ENCODE data around the gene ANTXRL. TPM values are rescaled to one million over a fixed set of nuclear protein-coding genes. Genes with fewer than 3 reads are reported as not detected.
"Not testable (repeated sequence)": the region's sequence is repeated elsewhere in the genome, so short reads cannot be mapped to it uniquely, and the experiment has no call there.

Gene ANTXRL
- total RNA-seq, 1 experiment from 2014 or later, result not detected

DNA sequence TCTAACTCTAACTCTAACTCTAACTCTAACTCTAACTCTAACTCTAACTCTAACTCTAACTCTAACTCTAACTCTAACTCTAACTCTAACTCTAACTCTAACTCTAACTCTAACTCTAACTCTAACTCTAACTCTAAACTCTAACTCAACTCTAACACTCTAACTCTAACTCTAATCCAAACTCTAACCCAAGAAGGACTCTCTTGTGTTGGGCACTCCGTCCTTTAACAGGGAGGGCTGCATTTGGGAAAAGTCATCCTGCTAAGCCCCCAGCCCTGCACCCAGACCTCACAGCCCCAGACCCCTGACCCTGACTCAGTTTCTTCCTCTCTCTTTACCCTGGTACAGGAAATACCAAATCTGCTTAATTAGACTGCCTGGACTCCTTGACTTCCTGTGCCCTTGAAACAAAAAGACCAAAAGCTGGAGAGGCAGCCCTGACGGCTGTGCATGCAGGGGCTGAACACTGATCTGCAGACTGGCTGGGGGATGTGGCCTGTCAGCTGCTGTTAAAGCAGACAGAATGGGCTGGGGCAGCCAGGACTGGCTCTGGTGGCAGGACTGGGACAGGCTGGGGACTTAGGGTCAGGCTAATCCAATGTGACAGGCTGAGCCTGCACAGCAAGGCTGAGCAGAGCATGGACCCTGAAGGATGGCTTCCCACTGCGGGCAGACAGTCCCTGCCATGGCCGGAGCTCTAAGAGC is 14.8 kb upstream of the ANTXRL start:
- DNase-seq (ENCODE audit: extremely low read depth, low read depth), result not testable (repeated sequence)

DNA sequence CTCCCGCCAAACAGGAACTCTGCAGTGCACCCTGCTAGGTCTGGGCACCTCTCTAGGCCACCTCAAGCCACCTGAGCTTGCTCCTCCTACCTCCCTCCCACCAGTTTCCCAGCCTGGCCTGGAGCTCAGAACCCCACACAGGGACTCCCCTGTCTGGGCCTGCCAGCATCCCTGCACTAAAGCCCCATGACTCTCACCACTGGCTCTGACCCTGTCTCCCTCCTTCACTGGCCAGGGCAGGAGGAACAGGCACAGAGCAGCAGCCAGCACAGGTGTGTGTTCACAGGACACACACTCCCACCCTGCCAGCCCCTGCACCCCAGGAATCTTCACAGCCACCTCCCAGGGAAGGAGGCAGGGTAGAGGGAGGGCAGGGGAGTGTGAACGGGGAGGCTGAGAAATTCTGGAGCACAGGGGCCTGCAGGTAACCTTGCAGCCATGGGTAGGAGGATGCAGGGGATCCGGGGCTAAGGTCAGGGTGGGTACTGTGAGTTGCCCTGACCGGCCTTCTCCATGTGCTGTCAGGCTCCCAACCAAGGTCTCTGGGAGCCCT is 13.9 kb upstream of the ANTXRL start:
- DNase-seq (ENCODE audit: extremely low read depth, low read depth), result no peak

DNA sequence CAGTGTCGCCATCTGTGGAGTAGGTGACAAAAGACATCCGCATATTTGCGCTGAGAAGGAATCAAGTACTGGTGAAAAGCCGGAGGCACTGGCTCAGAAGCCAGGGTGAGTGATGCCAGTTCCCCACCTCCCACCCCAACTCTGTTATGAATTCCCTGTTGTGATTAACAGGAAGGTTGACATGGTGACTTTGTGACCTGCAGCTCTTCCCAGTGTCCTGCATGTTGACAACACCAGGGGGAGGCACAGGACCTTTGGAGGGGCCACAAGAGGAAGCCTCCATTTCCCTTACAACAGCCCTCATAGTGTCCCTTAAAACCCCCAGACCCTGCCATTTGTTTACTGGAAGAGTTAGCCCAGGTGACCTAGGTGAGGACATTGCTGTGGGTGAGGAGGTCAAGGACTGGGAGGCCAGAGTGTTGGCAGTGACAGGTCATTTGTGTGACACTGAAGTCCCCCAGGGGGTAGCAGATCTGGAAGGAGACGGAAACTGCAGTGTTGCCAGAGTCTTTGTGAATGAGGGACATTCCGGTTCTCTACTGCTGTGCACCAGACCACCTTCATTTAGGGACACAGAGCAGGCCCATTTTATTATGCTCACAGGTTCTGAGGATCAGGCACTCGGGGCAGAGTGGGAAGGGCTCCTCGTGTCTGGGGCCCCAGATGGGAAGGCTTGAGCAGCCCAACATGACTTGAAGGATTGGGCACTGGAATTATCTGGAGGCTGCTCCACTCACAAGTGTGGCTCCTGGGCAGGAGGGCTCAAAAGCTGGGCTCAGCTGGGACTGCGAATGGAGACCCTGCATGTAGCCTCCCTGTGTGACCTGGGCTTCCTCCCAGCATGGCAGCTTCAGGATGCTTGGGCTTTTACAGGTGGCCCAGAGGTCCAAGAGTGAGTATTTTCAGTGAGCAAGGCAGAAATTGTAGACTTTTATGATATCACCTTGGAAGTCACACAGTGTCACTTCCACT is 13.0 kb upstream of the ANTXRL start:
- no peak for DNase-seq (ENCODE audit: extremely low read depth, low read depth)

DNA sequence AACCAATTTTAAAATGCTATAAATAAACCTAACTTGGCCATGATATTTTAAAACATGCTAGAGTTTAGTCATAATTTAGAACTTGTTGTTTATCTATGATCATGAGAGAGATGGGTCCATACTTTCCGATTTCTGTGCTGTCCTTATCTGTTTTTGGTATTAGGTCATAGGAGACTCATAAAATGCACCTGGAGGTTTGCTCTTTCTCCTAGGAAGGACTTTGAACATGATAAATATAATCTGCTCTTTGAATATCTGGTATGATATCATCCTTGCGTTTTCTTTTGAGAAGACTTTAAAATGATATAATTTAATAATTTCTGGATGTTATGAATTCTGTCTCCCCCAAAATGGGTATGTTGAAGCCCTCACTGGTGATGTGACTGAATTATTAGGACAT is 9.0 kb upstream of the ANTXRL start:
- no peak for DNase-seq (ENCODE audit: extremely low read depth, low read depth)

DNA sequence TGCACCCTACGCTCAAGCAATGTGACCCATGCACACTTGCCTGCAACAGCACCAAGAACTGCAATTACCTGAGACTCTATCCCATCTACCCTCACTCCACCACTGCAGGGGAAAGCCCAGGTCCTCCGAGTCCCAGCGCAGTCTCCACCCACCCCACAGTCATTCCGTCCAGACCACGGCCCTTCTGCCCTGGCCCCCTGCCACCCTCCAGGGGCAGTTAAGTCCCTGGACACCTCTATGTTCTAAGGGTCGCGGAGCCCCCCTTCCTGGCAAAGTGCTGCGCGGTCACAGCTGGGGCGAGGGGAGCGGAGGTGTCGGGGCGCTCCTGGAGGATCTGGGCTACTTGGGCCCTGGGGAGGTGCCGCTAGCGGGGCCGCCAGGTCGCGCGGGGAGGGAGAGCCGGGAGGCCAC is 4.4 kb upstream of the ANTXRL start:
- not testable (repeated sequence) for DNase-seq (ENCODE audit: extremely low read depth, low read depth)

DNA sequence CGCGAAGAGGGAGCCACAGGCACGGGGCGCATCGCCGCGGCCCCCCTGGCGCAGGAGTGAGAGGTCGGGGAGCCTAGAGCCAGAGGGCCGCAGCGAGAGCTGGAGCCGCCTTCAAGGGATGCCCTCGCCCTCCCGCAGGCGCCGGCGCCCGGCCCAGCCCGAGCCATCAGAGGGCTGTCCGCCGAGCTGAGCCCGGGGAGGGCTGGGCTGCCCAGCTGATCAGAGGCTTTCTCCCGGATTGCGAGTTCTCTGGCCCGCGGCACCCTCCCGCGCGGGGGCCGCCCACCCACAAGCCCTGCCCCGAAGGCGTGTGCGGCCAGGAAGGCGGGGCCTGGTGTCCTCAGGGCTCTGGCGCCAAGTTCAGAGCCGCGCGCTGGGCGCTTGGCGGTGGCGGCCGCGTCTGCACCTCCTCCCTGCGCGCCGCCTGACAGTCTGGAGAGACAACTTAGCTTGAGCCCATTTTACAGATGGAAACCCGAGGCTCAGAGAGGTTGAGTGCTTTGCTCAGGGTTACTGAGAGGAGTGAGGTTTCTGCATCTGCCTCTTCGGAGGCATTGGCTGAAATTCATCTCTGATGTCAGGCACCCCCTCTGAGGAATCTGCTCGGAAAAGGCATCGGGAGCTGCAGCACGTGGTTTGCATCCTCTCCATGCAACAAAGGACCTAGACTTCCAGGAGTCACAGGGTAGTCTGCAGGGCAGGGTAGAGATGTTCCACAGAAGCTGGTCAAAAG is 3.8 kb upstream of the ANTXRL start:
- peak; percentile 56 for DNase-seq (ENCODE audit: extremely low read depth, low read depth)

DNA sequence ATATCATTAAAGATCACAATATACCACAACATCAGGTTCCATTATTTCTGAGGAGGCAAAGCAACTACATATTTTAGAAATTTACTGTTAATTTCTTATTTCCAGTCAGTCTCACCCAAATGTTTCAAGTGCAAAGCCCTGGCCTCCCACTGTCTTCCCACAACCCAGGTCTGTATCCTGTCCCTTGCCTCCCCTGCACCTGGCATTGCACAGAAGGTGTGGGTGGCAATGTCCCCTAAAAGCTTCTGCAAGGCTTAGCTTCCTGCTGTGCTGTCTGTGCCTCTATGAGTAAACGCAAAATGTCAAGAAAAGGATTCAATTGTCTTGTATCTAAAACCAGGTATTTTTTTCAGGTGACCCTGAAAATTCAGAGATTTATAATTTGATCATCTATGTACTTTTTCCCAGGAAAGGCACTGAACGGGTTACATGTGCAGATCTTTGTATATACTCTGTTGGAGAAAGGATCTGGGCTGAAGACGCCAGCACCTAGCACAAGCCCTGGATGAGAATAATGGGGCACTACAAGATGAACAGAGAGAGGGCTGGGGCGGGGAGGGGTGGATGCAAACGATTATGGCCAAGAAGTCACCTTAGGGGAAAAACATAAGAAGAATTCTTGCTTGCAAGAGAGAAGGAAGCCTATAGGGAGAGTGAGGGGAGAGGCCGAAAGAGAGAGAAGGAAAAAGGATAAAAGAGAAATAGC is 3.1 kb upstream of the ANTXRL start:
- DNase-seq (ENCODE audit: extremely low read depth, low read depth), result no peak

DNA sequence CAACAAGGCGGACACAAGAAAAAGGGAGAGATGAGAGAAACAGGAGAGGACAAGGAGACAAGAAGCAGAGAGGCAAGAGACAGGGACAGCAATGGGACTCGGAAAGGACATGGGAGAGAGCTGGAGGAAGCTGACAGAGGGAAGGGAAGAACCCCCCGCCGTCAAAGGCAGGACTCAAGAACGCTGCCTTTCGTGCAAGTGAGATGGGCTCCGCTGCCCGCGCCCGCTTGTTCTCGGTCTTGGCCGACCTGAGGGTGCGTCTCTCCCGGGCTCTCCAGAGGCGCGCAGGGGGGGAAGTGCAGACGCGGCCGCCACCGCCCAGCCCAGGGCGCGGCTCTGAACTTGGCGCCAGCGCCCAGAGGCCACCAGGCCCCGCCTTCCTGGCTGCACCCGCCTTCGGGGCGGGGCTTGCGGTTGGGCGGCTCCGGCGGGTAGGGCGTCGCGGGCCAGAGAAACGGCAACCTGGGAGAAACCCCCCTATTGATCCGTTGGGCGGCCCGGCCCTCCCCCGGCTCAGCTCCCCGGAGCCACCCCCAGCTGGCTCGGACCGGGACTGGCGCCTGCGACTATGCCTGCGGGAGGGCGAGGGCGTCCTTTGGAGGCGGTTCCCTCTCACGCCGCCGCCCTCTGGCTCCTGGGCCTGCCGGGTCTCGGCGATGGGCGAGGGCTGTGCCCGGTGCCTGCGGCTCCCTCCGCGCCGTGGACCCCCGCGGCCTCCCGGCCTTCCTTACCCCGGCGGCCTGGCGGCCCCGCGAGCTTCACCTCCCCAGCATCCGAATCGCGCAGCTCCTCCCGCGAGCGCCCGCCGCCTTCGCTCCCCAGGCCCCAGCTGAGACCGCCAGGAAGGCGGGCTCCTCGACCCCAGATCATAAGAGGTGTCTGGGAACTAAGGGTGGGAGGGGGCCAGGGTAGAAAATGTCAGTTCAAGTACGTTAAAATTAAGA is 2.2 kb upstream of the ANTXRL start:
- DNase-seq (ENCODE audit: extremely low read depth, low read depth), result peak; percentile 63

DNA sequence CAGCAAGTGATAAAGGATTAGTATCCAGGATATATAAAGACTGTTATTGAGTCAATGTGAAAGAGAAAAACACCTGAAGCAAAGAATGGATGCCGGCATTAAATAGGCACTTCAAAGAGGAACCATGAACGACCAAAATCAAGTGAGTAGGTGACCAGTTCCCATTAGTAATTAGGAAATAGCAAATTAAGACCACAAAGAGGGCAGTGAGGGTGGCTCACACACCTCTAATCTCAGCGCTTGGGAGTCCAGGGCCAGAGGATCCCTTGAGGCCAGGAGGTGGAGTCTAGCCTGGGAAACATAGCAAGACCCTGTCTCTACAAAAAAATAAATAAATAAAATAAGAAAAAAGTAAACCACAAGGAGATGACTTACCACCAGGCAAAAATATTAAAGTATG is 1.5 kb upstream of the ANTXRL start:
- DNase-seq (ENCODE audit: extremely low read depth, low read depth), result no peak

DNA sequence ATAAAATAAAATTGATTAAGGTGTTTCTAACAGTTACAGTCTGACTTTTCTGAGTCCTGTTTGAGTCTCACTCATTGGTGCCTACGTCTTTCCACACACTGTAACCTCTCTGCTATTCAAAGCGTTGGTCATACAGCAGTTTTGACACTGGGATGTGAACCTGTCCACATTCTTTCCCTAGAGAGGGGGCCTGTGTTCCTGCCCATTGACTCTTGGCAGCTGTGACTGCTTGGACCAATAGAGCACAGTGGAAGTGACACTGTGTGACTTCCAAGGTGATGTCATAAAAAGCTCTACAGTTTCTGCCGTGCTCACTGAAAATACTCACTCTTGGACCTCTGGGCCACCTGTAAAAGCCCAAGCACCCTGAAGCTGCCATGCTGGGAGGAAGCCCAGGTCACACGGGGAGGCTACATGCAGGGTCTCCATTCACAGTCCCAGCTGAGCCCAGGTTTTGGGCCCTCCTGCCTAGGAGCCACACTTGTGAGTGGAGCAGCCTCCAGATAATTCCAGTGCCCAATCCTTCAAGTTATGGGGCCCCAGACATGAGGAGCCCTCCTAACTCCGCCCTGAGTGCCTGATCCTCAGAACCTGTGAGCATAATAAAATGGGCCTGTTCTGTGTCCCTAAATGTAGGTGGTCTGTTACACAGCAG is 704 bp upstream of the ANTXRL start:
- DNase-seq (ENCODE audit: extremely low read depth, low read depth), result peak; percentile 9

DNA sequence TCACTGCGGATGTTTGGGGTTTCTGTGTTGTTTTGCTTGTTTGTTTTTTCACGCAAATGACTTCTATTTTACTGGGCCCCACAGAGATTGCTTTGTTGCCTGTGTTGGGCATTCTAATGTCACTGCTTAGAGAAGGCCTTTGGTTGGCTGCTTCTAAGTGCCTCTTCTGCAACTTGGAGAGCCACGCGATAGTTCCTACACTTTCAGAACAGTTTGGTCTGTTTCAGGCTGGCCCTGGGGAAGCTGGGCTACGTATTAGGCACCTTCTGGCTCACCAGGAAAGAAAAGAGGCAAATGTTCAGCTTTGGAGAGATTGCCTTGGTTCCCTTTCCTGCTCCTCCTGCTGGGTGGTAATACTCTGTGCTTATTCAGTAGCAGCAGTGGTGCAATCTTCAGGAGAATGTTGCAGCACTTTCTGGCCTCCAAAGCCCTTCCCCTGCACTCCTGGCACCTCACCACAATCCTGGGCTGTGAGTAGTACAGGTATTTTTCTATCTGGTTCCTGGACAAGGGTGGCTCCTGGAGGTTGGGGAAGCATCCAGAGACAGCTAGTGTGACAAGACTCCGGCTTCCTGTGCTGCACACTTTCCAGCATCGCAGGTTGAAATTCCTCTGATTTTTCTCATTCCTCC is 1.2 kb downstream of the ANTXRL start:
- DNase-seq (ENCODE audit: extremely low read depth, low read depth), result no peak

DNA sequence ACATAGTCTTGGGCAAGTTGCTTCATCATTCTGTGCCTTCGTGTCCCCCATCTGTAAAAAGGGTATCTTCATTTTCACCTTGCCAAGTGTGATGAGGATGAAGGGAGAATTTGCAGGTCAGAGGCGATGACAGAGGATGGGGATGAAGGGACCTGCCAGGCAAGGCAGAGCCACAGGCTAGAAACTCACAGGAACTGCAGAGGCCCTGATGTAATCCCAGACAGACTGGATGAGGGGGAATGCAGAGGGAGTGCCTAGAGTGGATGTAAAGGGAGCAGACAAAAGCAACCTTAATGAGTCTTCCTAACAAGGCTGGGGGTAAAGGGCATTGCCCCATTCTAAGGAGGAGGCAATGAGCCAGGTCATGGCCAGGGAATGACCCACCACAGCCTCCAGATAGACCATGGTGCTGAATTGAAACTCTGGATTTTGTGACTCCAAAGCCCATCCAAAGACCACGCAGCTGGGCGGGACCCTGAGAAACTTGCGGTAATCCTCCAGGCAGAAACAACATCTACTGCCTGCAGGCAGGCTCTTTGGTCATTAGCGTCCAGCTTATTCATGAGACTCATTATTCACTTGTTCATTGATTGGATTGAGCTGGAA is 1.9 kb downstream of the ANTXRL start:
- DNase-seq (ENCODE audit: extremely low read depth, low read depth), result no peak

DNA sequence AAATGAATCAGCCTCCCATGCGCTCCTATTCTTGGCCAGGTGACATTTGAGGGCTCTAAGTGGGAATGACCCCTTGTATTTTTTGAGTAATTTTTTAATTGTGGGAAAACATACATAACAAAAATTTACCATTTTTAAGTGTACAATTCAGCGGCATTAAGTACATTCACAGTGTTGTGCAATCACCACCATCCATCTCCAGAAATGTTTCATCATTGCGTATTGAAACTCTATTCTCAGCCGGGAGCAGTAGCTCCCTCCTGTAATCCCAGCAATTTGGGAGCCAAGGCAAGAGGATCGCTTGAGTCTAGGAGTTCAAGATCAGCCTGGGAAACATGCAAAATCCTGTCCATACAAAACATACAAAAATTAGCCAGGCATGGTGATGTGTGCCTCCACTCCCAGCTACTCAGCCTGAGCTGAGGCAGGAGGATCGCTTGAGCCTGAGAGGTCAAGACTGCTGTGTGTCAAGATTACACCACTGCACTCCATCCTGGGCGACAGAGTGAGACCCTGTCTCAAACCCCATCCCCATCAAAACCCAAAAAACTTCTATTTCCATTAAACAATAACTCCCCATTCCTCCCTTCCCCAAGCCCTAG is 2.5 kb downstream of the ANTXRL start:
- DNase-seq (ENCODE audit: extremely low read depth, low read depth), result no peak

DNA sequence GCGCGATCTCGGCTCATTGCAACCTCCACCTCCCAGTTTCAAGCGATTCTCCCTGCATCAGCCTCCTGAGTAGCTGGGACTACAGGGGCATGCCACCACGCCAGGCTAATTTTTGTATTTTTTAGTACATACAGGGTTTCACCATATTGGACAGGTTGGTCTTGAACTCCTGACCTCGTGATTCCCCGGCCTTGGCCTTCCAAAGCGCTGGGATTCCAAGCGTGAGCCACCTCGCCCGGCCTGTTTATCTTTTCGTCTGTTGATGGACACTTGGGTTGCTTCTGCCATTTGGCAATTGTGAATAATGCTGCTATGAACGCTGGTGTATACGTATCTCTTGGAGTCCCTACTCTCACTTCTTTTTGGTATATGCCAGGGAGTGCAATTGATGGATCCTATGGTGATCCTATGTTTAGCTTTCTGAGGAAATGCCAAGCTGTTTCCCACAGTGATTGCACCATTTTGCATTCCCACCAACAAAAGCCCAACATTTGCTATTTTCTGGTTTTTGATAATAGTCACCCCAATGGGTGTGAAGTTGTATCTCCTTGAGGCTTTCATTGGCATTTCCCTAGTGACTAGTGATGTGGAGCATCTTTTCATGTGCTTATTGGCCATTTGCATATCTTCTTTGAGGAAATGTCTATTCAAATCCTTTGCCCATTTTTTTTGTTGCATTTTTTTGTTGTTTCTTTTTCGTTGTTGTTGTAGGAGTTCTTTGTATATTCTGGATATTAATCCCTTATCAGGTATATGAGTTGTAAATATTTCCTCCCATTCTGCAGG is 3.5 kb downstream of the ANTXRL start:
- DNase-seq (ENCODE audit: extremely low read depth, low read depth), result no peak

DNA sequence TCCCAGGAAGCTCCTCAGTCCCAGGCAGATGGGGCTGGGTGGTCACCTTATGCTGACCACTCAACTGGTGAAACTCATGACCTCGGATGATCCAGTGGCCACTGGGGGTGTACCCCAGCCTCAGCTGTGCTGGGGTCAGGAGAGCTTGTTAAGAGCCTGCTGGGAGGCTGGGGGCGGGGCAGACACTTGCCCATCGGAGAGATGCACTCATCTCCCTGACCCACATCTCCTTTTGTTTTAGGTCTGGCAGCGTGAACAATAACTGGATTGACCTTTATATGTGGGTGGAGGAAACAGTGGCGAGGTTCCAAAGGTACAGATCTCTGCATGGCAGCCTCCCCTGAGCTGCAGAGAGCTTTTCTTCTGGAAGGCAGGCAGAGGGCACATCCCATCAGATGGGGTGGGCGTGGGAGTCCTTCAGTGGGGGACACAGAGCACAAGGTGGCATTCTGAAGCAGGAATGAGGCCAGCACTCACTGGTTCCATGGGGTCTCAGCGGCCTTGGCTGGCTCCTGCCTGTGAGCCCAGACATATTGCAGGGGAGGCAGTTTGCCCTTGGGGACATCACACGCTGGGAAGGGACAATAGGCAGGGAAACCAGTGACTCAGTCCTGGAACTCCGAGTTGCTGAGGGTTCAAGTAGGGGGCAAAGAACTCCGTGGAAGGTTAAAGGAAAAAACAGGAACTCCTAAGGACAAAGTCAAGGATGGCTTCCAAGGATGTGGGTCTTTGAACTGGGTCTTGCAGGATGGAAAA is 5.2 kb downstream of the ANTXRL start:
- DNase-seq (ENCODE audit: extremely low read depth, low read depth), result no peak

DNA sequence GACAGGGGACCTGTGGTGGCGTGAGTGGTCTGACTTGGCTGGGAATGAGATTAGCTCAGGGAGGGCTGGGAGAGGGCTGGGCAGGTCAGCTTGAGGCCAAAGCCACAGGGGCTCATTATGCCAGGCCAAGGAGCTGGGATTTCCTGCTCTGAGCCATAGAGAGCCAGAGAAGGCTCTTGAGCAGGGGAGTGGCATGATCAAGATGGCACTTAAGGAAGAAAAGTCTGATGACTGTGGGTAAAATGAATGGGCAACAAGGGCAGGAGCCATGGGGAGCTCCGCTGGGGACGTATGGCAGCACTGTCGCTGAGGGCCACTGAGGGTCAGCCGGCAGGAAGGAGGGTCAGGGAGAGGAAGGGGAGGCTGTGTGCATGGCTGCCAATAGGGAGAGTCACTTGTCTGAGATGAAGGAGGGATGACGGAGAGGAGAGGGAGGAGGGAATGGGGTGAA is 5.8 kb downstream of the ANTXRL start:
- no peak for DNase-seq (ENCODE audit: extremely low read depth, low read depth)
